PC-3 (cell line): ENCODE results near the gene EIF5. TPM values are rescaled to one million over a fixed set of nuclear protein-coding genes. Genes with fewer than 3 reads are reported as not detected.

ENCODE experiments used
- ATAC-seq: fragments of 200-7000 bp; cut with Tn5 transposase; 2 replicates; pipeline ENCODE4 v1.9.1; 2020; ENCODE audit warnings: mild to moderate bottlenecking, moderate library complexity
- BruUV-seq: library from RNA; stranded (reverse); fragments of 400-500 nt; replicated peaks from 2 replicates; lab custom pipeline; 2021; lab: Mats Ljungman, UMichigan
- CTCF ChIA-PET: fragments of 300-600 bp; sonication (Branson Sonifier 250); formaldehyde crosslinking; loops from one replicate; lab custom pipeline; 2022; ENCODE audit warnings: antibody characterized with exemption; lab: Charles Lee
- POLR2A ChIA-PET: fragments of 300-600 bp; sonication (Branson Sonifier 250); formaldehyde crosslinking; loops from one replicate; lab custom pipeline; 2022; ENCODE audit warnings: antibody characterized with exemption; ENCODE audit not compliant: unreplicated experiment; lab: Charles Lee
- DNase-seq: peaks from one replicate; pipeline ENCODE4 v3.0.0-alpha.2; 2015
- H2AFZ ChIP-seq: fragments of 300-600 bp; sonication (generic); 2 replicates; pipeline ENCODE4 v1.6.0; 2016; ENCODE audit warnings: antibody characterized with exemption, low read length
- H3F3A ChIP-seq: fragments of 300-600 bp; sonication (generic); one replicate; pipeline ENCODE4 v1.6.0; 2017; ENCODE audit warnings: antibody characterized with exemption, low read length, control low read depth, mild to moderate bottlenecking; ENCODE audit not compliant: unreplicated experiment
- H3K27ac ChIP-seq: fragments of 300-600 bp; sonication (generic); 2 replicates; pipeline ENCODE4 v1.5.1; 2016; ENCODE audit warnings: mild to moderate bottlenecking, low read length
- H3K27me3 ChIP-seq: fragments of 300-600 bp; sonication (generic); 2 replicates; pipeline ENCODE4 v1.6.1; 2016; ENCODE audit warnings: low read length, mixed read lengths
- H3K36me3 ChIP-seq: fragments of 300-600 bp; sonication (generic); 2 replicates; pipeline ENCODE4 v1.6.1; 2016; ENCODE audit warnings: low read depth, mixed run types, low read length, mixed read lengths
- H3K4me1 ChIP-seq: fragments of 300-600 bp; sonication (generic); 2 replicates; pipeline ENCODE4 v1.5.1; 2016; ENCODE audit warnings: low read length; ENCODE audit not compliant: insufficient read depth
- H3K4me2 ChIP-seq: fragments of 300-600 bp; sonication (generic); 2 replicates; pipeline ENCODE4 v1.6.0; 2016; ENCODE audit warnings: low read length
- H3K4me3 ChIP-seq: fragments of 300-600 bp; sonication (generic); 2 replicates; pipeline ENCODE4 v1.5.1; 2016; ENCODE audit warnings: mild to moderate bottlenecking, low read length, mixed read lengths
- H3K79me2 ChIP-seq: fragments of 300-600 bp; sonication (generic); 2 replicates; pipeline ENCODE4 v1.6.1; 2017; ENCODE audit warnings: low read length, mixed read lengths
- H3K9ac ChIP-seq: fragments of 300-600 bp; sonication (generic); 2 replicates; pipeline ENCODE4 v1.6.0; 2016; ENCODE audit warnings: mild to moderate bottlenecking, low read length
- H3K9me2 ChIP-seq: fragments of 300-600 bp; sonication (generic); replicated peaks from 2 replicates; pipeline ENCODE4 v1.6.1; 2016; ENCODE audit warnings: mixed run types, low read length, mixed read lengths
- H3K9me3 ChIP-seq: fragments of 300-600 bp; sonication (generic); 2 replicates; pipeline ENCODE4 v1.6.1; 2016; ENCODE audit warnings: low read length, mixed read lengths
- H4K20me1 ChIP-seq: fragments of 300-600 bp; sonication (generic); 2 replicates; pipeline ENCODE4 v1.6.1; 2016; ENCODE audit warnings: low read length, mixed read lengths
- EZH2 ChIP-seq: fragments of 300-600 bp; sonication (generic); IDR thresholded peaks from one replicate; pipeline ENCODE4 v1.6.1; 2017; ENCODE audit warnings: antibody characterized with exemption, mild to moderate bottlenecking, low read length; ENCODE audit not compliant: unreplicated experiment
- EZH2phosphoT487 ChIP-seq: fragments of 300-600 bp; sonication (generic); IDR thresholded peaks from 2 replicates; pipeline ENCODE4 v1.6.1; 2018; ENCODE audit warnings: mild to moderate bottlenecking, antibody characterized with exemption, low read length, borderline replicate concordance
- intact Hi-C: fragments of 100-400 bp; cut with micrococcal nuclease; formaldehyde crosslinking; loops from 2 replicates; pipeline ENCODE4 v1.9.0; 2023
- total RNA-seq: library from RNA; depleted of rRNA; stranded (reverse); fragments of >200 nt; gene quantifications from 2 replicates; pipeline ENCODE4 v1.2.3, GENCODE V29; 2014
- TF ChIP-seq, protein P1 (sequence below): fragments of 300-600 bp; sonication (generic); conservative IDR thresholded peaks from 2 replicates; pipeline ENCODE4 v1.5.1; 2017; ENCODE audit warnings: antibody characterized with exemption, low read depth, mild to moderate bottlenecking, low read length

The EIF5 gene
- total RNA-seq, 1 experiment from 2014 or later, result 216 TPM

- no peaks in the 10 kb centered on the region for H3K9me3 ChIP-seq
- peaks cover 4% of the 10 kb centered on the region for H3F3A ChIP-seq
- CTCF ChIA-PET, result no interaction called here
- no peak for DNase-seq
- H3K79me2 ChIP-seq, result peaks cover 71% of the 10 kb centered on the region
- H3K9me2 ChIP-seq, result no peaks in the 10 kb centered on the region
- ATAC-seq, result no peak
- H4K20me1 ChIP-seq, result peaks cover 42% of the 10 kb centered on the region
- H3K36me3 ChIP-seq, result no peaks in the 10 kb centered on the region
- H2AFZ ChIP-seq, result no peak overlapping the region
- H3K27ac ChIP-seq, result peak overlapping the region; percentile 1; the same call in 1 of the 2 replicates
- H3K27me3 ChIP-seq, result no peaks in the 10 kb centered on the region
- peak overlapping the region; percentile 97 for H3K9ac ChIP-seq
- BruUV-seq, result TSS peak; percentile 31
- peaks cover 22% of the 10 kb centered on the region for H3K4me1 ChIP-seq
- POLR2A ChIA-PET, result no interaction called here
- H3K4me2 ChIP-seq, result peak overlapping the region; percentile 91
- TF ChIP-seq EZH2phosphoT487 (no peak), EZH2 (no peak)
- TF ChIP-seq, protein P1, sequence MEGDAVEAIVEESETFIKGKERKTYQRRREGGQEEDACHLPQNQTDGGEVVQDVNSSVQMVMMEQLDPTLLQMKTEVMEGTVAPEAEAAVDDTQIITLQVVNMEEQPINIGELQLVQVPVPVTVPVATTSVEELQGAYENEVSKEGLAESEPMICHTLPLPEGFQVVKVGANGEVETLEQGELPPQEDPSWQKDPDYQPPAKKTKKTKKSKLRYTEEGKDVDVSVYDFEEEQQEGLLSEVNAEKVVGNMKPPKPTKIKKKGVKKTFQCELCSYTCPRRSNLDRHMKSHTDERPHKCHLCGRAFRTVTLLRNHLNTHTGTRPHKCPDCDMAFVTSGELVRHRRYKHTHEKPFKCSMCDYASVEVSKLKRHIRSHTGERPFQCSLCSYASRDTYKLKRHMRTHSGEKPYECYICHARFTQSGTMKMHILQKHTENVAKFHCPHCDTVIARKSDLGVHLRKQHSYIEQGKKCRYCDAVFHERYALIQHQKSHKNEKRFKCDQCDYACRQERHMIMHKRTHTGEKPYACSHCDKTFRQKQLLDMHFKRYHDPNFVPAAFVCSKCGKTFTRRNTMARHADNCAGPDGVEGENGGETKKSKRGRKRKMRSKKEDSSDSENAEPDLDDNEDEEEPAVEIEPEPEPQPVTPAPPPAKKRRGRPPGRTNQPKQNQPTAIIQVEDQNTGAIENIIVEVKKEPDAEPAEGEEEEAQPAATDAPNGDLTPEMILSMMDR, result no peak
- intact Hi-C loops, result loop anchor here (2.0 kb wide), 1 partner anchor 24 kb away; no protein-coding TSS in a partner anchor
- H3K4me3 ChIP-seq, result peak overlapping the region; percentile 98
Measured at GRCh38 chr14:103386713-103387329, 52.8 kb downstream of the EIF5 start.

DNA sequence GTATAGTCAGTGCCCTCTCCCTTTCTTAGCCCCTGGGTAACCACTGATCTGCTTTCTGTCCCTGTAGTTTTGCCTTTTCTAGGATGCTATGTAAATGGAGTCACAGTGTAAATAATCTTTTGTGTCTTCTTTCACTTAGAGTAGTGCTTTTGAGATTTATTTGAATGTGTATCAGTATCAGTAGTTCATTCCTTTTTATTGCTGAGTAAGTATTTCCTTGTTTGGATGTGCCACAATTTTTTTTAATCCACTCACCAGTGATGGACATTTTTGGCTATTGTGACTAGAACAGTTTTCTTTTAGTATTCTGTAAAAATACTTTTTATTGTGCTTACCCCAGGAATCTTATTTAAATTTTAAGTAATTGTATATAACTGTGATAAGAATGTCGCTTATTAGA is 54.6 kb downstream of the EIF5 start:
- Histone ChIP-seq H4K20me1 (peaks cover 54% of the 10 kb centered on the region), H3K4me2 (peak overlapping the region; percentile 91), H3K9ac (no peak overlapping the region), H3K9me2 (no peaks in the 10 kb centered on the region), H3K4me1 (peaks cover 27% of the 10 kb centered on the region), H3K9me3 (no peaks in the 10 kb centered on the region), H3K27me3 (no peaks in the 10 kb centered on the region), H3K79me2 (peaks cover 89% of the 10 kb centered on the region), H3K36me3 (no peaks in the 10 kb centered on the region), H3K4me3 (peak overlapping the region; percentile 98), H2AFZ (no peak overlapping the region), H3F3A (peaks cover 4% of the 10 kb centered on the region), H3K27ac (no peak overlapping the region)
- DNase-seq, result no peak
- intact Hi-C loops, result no loop called here
- TF ChIP-seq EZH2phosphoT487, result no peak
- TF ChIP-seq, protein P1, result no peak
- no peak for TF ChIP-seq EZH2
- CTCF ChIA-PET, result no interaction called here
- BruUV-seq, result no TSS peak
- POLR2A ChIA-PET, result interaction anchor here (0.6 kb wide), 1 partner anchor 16 kb away, joined by 37 read pairs; no protein-coding TSS in a partner anchor
- no peak for ATAC-seq

DNA sequence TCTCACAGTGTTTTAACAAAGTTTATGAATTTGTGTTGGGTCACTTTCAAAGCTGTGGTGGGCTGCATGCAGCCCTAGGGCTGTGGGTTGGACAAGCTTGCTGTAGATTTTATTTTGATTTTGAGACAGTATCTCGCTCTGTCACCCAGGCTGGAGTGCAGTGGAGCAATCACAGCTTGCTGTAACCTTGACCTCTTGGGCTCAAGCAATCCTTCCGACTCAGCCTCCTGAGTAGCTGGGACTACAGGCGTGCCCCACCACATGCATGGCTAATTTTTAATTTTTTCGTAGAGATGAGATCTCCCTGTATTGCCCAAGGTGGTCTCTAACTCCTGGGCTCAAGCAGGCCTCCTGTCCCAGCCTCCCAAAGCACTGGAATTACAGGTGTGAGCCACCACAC is 56.6 kb downstream of the EIF5 start:
- no peak overlapping the region for H3K4me2 ChIP-seq
- peaks cover 99% of the 10 kb centered on the region for H3K79me2 ChIP-seq
- ChIA-PET POLR2A (interaction anchor here (0.6 kb wide), 2 partner anchors 19 to 57 kb away, joined by 3 read pairs; no protein-coding TSS in a partner anchor), CTCF (interaction anchor here (0.6 to 2.0 kb wide), 7 partner anchors 12 to 95 kb away, joined by 3 to 11 read pairs (median 3); no protein-coding TSS in a partner anchor)
- no peak overlapping the region for H3K9ac ChIP-seq
- no peak overlapping the region for H3K4me3 ChIP-seq
- H3K27ac ChIP-seq, result no peak overlapping the region
- BruUV-seq, result no TSS peak
- no peak overlapping the region for H2AFZ ChIP-seq
- TF ChIP-seq, protein P1, result no peak
- TF ChIP-seq EZH2phosphoT487, result no peak
- TF ChIP-seq EZH2, result no peak
- no peak for DNase-seq
- intact Hi-C loops, result loop anchor here (2.0 kb wide), 3 partner anchors 44 to 94 kb away; partner anchors contain the start of gene EIF5
- peaks cover 38% of the 10 kb centered on the region for H3K4me1 ChIP-seq
- no peaks in the 10 kb centered on the region for H3K9me3 ChIP-seq
- no peaks in the 10 kb centered on the region for H3K36me3 ChIP-seq
- peaks cover 70% of the 10 kb centered on the region for H4K20me1 ChIP-seq
- H3F3A ChIP-seq, result peaks cover 8% of the 10 kb centered on the region
- peak; percentile 7; the same call in 1 of the 2 replicates for ATAC-seq
- H3K27me3 ChIP-seq, result no peaks in the 10 kb centered on the region
- no peaks in the 10 kb centered on the region for H3K9me2 ChIP-seq
